Measurements from ENCODE around the gene EEF1A1. TPM values are rescaled to one million over a fixed set of nuclear protein-coding genes. Genes with fewer than 3 reads are reported as not detected.
A peak's percentile ranks its signal among the peaks of the same experiment; 100 is the strongest.

The EEF1A1 gene
- total RNA-seq, 1 donor from 2014 or later = 9,028 TPM

- no peak for DNase-seq
- intact Hi-C loops (cut with DNase I) = no loop called here
- Histone ChIP-seq H3K27ac (no peak overlapping the region), H3K9me3 (no peaks in the 10 kb centered on the region), H3K4me1 (no peaks in the 10 kb centered on the region), H3K4me3 (no peak overlapping the region), H3K36me3 (no peaks in the 10 kb centered on the region), H3K27me3 (no peaks in the 10 kb centered on the region)
- no peak for ATAC-seq
- TF ChIP-seq CTCF (IDR thresholded peaks at IDR 0.05) = no peak
These were observed 17.4 kb upstream of the EEF1A1 start for GRCh38 chr6:73538116-73538779.

DNA sequence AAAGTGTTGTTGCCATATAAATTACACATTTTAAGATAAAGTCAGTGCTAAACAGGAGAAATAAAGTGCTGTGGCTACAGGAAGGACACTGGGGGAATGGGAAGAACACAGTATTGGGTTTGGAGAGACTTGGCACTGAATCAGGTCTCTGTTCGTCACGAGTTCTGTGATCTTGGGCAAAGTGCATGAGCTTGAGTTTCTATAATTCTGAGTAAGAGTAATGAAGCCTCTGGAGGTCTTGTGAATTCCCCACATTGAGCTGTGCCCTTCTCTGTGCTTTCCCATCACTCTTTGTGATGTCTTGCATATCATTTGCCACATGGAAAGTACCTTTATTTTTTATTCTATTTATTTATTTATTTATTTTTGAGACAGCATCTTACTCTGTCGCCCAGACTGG lies 16.8 kb upstream of the EEF1A1 start:
- H3K27ac ChIP-seq = no peak overlapping the region
- intact Hi-C loops (cut with DNase I) = no loop called here
- H3K36me3 ChIP-seq = no peaks in the 10 kb centered on the region
- no peak for TF ChIP-seq CTCF (IDR thresholded peaks at IDR 0.05)
- no peaks in the 10 kb centered on the region for H3K27me3 ChIP-seq
- H3K4me3 ChIP-seq = no peak overlapping the region
- ATAC-seq (peak; percentile 20), DNase-seq (no peak)
- H3K9me3 ChIP-seq = no peaks in the 10 kb centered on the region
- H3K4me1 ChIP-seq = no peaks in the 10 kb centered on the region

GRCh38 chr6:73534628-73535027 lies 13.8 kb upstream of the EEF1A1 start:
- no peak overlapping the region for H3K4me3 ChIP-seq
- H3K36me3 ChIP-seq = no peaks in the 10 kb centered on the region
- no peaks in the 10 kb centered on the region for H3K27me3 ChIP-seq
- H3K9me3 ChIP-seq = no peaks in the 10 kb centered on the region
- DNase-seq (no peak), ATAC-seq (no peak)
- no peak for TF ChIP-seq CTCF (IDR thresholded peaks at IDR 0.05)
- intact Hi-C loops (cut with DNase I) = no loop called here
- no peak overlapping the region for H3K27ac ChIP-seq
- H3K4me1 ChIP-seq = no peaks in the 10 kb centered on the region

GRCh38 chr6:73532293-73532692 lies 11.5 kb upstream of the EEF1A1 start:
- TF ChIP-seq CTCF (IDR thresholded peaks at IDR 0.05) = no peak
- H3K36me3 ChIP-seq = no peaks in the 10 kb centered on the region
- ATAC-seq (no peak), DNase-seq (no peak)
- intact Hi-C loops (cut with DNase I) = no loop called here
- no peaks in the 10 kb centered on the region for H3K27me3 ChIP-seq
- H3K27ac ChIP-seq = no peak overlapping the region
- H3K9me3 ChIP-seq = no peaks in the 10 kb centered on the region
- H3K4me3 ChIP-seq = no peak overlapping the region
- no peaks in the 10 kb centered on the region for H3K4me1 ChIP-seq

- intact Hi-C loops (cut with DNase I) = no loop called here
- DNase-seq = no peak
These were observed 8.1 kb upstream of the EEF1A1 start for GRCh38 chr6:73528897-73529296.

More at GRCh38 chr6:73528897-73529296, 8.1 kb upstream of the EEF1A1 start:
- no peak for ATAC-seq
- no peak overlapping the region for H3K27ac ChIP-seq
- no peaks in the 10 kb centered on the region for H3K27me3 ChIP-seq
- TF ChIP-seq CTCF (IDR thresholded peaks at IDR 0.05) = no peak
- no peak overlapping the region for H3K4me3 ChIP-seq
- peaks cover 4% of the 10 kb centered on the region for H3K4me1 ChIP-seq
- no peaks in the 10 kb centered on the region for H3K36me3 ChIP-seq
- no peaks in the 10 kb centered on the region for H3K9me3 ChIP-seq

Measured in upper lobe of right lung (tissue), 1 donor.